Astrocyte (in vitro differentiated cells and primary cell): ENCODE data around the gene RMI2.

Experiments
- CTCF ChIP-seq: IDR thresholded peaks from 2 replicates; pipeline ENCODE4 v1.5.1; 2011; ENCODE audit warnings: low read depth, mild to moderate bottlenecking, inconsistent platforms, low read length, moderate library complexity; ENCODE audit not compliant: insufficient read depth
- EZH2 ChIP-seq: IDR thresholded peaks from 2 replicates; pipeline ENCODE4 v1.6.1; 2012; ENCODE audit warnings: mild to moderate bottlenecking, low read length, inconsistent platforms; ENCODE audit not compliant: insufficient read depth

GRCh38 chr16:11374255-11374654, 29.0 kb downstream of the RMI2 start:
- TF ChIP-seq CTCF, result no peak
- TF ChIP-seq EZH2, result no peak
